Measurements from ENCODE around the gene LSMEM2. TPM values are rescaled to one million over a fixed set of nuclear protein-coding genes. Genes with fewer than 3 reads are reported as not detected.

LSMEM2 gene
- total and polyA plus RNA-seq, 9 of the 15 experiments (the other 6 are each of a cell fraction or from before 2014, with no cell fraction given): not detected

- no peaks in the 10 kb centered on the region for H3K27me3 ChIP-seq (ENCODE audit: control insufficient read depth in 2 of 2, insufficient read depth in 2 of 2, low read length in 2 of 2)
- H4K20me1 ChIP-seq (replicated peaks; ENCODE audit: control insufficient read depth, insufficient read depth, low read length): no peaks in the 10 kb centered on the region
- H3K9me1 ChIP-seq (ENCODE audit: control insufficient read depth, insufficient read depth, low read length): no peaks in the 10 kb centered on the region
- no TSS peak for BruUV-seq (replicated peaks)
- H3K4me3 ChIP-seq: no peak overlapping the region
- in situ Hi-C loops (cut with MboI): no loop called here
- no peaks in the 10 kb centered on the region for H3K9me3 ChIP-seq (replicated peaks; ENCODE audit: control insufficient read depth, insufficient read depth, low read depth, low read length)
- peaks cover 22% of the 10 kb centered on the region for H3K79me2 ChIP-seq (ENCODE audit: control insufficient read depth, insufficient read depth, low read length)
- ChIA-PET POLR2A (no interaction called here), CTCF (ENCODE audit: low intra/inter-chr PET ratio) (interaction anchor here (1.4 to 2.1 kb wide), 2 partner anchors 51 to 98 kb away, joined by 6 read pairs; no protein-coding TSS in a partner anchor)
- H3K4me2 ChIP-seq (ENCODE audit: insufficient read depth, low read length): no peak overlapping the region
- peaks cover 35% of the 10 kb centered on the region; the same call in 1 of the 3 replicates for H3K36me3 ChIP-seq (ENCODE audit: control insufficient read depth, insufficient read depth, low read length)
- no peak overlapping the region for H3K9ac ChIP-seq (ENCODE audit: insufficient read depth in 1 of 2, low read depth in 2 of 2, low read length in 2 of 2)
- TF ChIP-seq TBL1XR1 (IDR thresholded peaks at IDR 0.05; ENCODE audit: low read length in 2 of 2) (no peak), LARP7 (IDR thresholded peaks at IDR 0.05) (no peak), NONO (IDR thresholded peaks at IDR 0.05; ENCODE audit: low read depth in 2 of 2, low read length in 1 of 2) (no peak), KLF10 (CRISPR knock-in tag; IDR thresholded peaks at IDR 0.05) (no peak), ZNF217 (CRISPR knock-in tag; IDR thresholded peaks at IDR 0.05) (no peak), POLR2AphosphoS5 (IDR thresholded peaks at IDR 0.05; ENCODE audit: control insufficient read depth, insufficient read depth, low read depth, low read length) (no peak), ZKSCAN3 (CRISPR knock-in tag; IDR thresholded peaks at IDR 0.05) (no peak), EGR1 (conservative IDR thresholded peaks at IDR 0.05) (no peak), CREB5 (CRISPR knock-in tag; IDR thresholded peaks at IDR 0.05) (no peak), CBFB (CRISPR knock-in tag; IDR thresholded peaks at IDR 0.05) (no peak), CBX2 (IDR thresholded peaks at IDR 0.05; ENCODE audit: insufficient read depth, low read length, poor library complexity, severe bottlenecking) (no peak), MTA1 (IDR thresholded peaks at IDR 0.05; ENCODE audit: borderline replicate concordance) (no peak), CHD1 (IDR thresholded peaks at IDR 0.05; ENCODE audit: low read length) (no peak), ZNF639 (CRISPR knock-in tag; conservative IDR thresholded peaks at IDR 0.05 in 1 of 2, IDR thresholded peaks at IDR 0.05 in 1 of 2) (no peak), ZKSCAN8 (CRISPR knock-in tag; IDR thresholded peaks at IDR 0.05) (no peak), ZNF740 (CRISPR knock-in tag; IDR thresholded peaks at IDR 0.05) (no peak), ZNF740 (tag; IDR thresholded peaks at IDR 0.05) (no peak), NBN (IDR thresholded peaks at IDR 0.05; ENCODE audit: low read depth) (no peak), RBM17 (IDR thresholded peaks at IDR 0.05; ENCODE audit: borderline replicate concordance, low read depth, low read length) (no peak), NFE2L1 (tag; IDR thresholded peaks at IDR 0.05; ENCODE audit: borderline replicate concordance, low read depth) (no peak)
- H3K4me1 ChIP-seq (replicated peaks in 1 of 2; ENCODE audit: control insufficient read depth in 2 of 2, insufficient read depth in 2 of 2, low read length in 2 of 2): peaks cover 21 to 47% of the 10 kb centered on the region in 2 experiments; a peak in 4 of 5 replicates
- DNase-seq (ENCODE audit: extremely low read depth in 1 of 4, low spot score in 3 of 4): no peak
- no peak overlapping the region for H3K27ac ChIP-seq (ENCODE audit: extremely low read depth, low read depth, low read length)
- intact Hi-C loops (cut with micrococcal nuclease): loop anchor here (2.0 kb wide), 1 partner anchor 136 kb away; no protein-coding TSS in a partner anchor
- no peak overlapping the region for H2AFZ ChIP-seq (ENCODE audit: low read depth, low read length)
- no peak for FAIRE-seq
- no CpG with 5 or more reads among the region's 2 CpGs for WGBS (ENCODE audit: insufficient coverage, low coverage, missing lambda C conversion rate)
- no peak for ATAC-seq
Observed at GRCh38 chr3:50325113-50325480, 46.2 kb downstream of the LSMEM2 start.
